Endothelial cell (in vitro differentiated cells): ENCODE results near the gene MAPKAP1. TPM values are rescaled to one million over a fixed set of nuclear protein-coding genes. Genes with fewer than 3 reads are reported as not detected.

Experiments used
- DNase-seq: peaks from one replicate; pipeline ENCODE4 v3.0.0; 2021; ENCODE audit warnings: low spot score
- H3K27ac Mint-ChIP-seq: one replicate; pipeline ENCODE4 v1.8.0; 2021; ENCODE audit warnings: mixed read lengths, inconsistent platforms; ENCODE audit not compliant: unreplicated experiment
- H3K27me3 Mint-ChIP-seq: one replicate; pipeline ENCODE4 v1.8.0; 2021; ENCODE audit warnings: mild to moderate bottlenecking, moderate library complexity, mixed read lengths, inconsistent platforms; ENCODE audit not compliant: unreplicated experiment
- H3K36me3 Mint-ChIP-seq: one replicate; pipeline ENCODE4 v1.8.0; 2021; ENCODE audit warnings: mild to moderate bottlenecking, low read depth, mixed read lengths, inconsistent platforms; ENCODE audit not compliant: unreplicated experiment
- H3K4me1 Mint-ChIP-seq: one replicate; pipeline ENCODE4 v1.8.0; 2021; ENCODE audit warnings: mild to moderate bottlenecking, mixed read lengths, inconsistent platforms; ENCODE audit not compliant: unreplicated experiment
- H3K4me3 Mint-ChIP-seq: one replicate; pipeline ENCODE4 v1.8.0; 2021; ENCODE audit warnings: mild to moderate bottlenecking, mixed read lengths, inconsistent platforms; ENCODE audit not compliant: unreplicated experiment
- H3K9me3 Mint-ChIP-seq: one replicate; pipeline ENCODE4 v1.8.0; 2021; ENCODE audit warnings: mixed read lengths, inconsistent platforms; ENCODE audit not compliant: unreplicated experiment
- long read RNA-seq: library from polyadenylated mRNA; unstranded; transcript quantifications from one replicate; pipeline ENCODE4 v2.0.0, GENCODE V29; 2020; ENCODE audit not compliant: unreplicated experiment
- total RNA-seq: library from RNA; stranded (reverse); fragmentation: NEBNext Ultra II Directional; extraction: Animal tissue kit (Norgen Biotek cat#: 25700); gene quantifications from one replicate; pipeline ENCODE4 v1.2.1, GENCODE V29; 2021; ENCODE audit not compliant: unreplicated experiment
- TF ChIP-seq, protein P1 (sequence below): fragments of 200-600 bp; sonication (generic); IDR thresholded peaks from one replicate; pipeline ENCODE4 v1.5.0; 2021; ENCODE audit warnings: antibody characterized with exemption; ENCODE audit not compliant: unreplicated experiment

Gene MAPKAP1
- 74.6 TPM for total RNA-seq
- long read RNA-seq, transcript MAPKAP1-201 (12 exons, 3,395 nt): major isoform, 13 of 37 reads
- long read RNA-seq, transcript MAPKAP1-202 (11 exons, 3,256 nt): minor isoform, 5 of 37 reads
- long read RNA-seq, partial matches to known transcripts: 5 of 37 reads
- long read RNA-seq, other reads (novel, unspliced or antisense): 9 of 37 reads

DNA sequence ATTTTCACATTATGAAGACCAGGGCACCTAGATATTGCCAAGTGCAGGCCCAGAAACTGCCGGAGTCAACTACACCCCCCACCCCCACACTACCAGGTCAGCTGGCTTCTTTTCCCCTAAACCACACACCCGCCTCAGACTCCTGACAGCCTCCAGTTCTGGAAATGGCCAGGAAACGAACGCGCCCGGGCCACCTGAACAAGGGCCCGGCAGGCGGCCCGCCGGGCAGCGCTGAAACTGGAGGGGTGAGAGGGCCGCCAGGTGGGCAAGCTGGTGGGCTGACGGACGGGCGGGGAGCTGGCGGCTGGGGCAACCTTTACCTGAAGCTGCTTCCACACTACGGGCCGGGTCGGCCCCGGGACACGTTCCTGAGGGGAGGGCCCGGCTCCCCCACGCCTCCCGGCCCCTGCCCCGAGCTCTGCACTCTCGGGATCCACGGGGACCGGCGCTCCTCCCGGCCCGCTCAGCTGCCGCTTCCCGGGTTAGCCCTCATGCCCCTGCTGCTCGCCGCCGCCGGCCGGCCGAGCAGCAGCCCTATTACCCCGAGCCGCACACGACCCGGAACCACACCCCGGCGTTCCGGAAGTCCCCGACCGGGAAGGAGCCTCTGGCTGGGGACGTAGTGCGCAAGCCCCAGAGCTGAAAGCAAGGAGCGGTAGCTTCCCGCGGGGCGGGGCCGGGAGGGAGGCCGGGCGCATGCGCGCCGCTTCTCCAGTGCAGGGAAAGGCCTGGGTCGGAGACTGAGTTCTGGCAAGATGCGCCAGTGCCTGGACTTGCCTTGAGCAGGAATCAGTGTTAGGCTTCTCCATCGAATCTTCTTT lies at the start of gene MAPKAP1:
TSS of gene MAPKAP1 (minus strand) at position 558 of the 821 bp plus-strand sequence. CDS start 34,634 bp downstream, outside the sequence.
- Mint-ChIP-seq H3K27me3 (peaks cover 6% of the 10 kb centered on the region), H3K9me3 (no peaks in the 10 kb centered on the region), H3K4me1 (peaks cover 9% of the 10 kb centered on the region), H3K4me3 (peak within 1 kb of the TSS; percentile 94), H3K36me3 (peaks cover 3% of the 10 kb centered on the region), H3K27ac (peak within 1 kb of the TSS; percentile 84)
- TF ChIP-seq, protein P1, sequence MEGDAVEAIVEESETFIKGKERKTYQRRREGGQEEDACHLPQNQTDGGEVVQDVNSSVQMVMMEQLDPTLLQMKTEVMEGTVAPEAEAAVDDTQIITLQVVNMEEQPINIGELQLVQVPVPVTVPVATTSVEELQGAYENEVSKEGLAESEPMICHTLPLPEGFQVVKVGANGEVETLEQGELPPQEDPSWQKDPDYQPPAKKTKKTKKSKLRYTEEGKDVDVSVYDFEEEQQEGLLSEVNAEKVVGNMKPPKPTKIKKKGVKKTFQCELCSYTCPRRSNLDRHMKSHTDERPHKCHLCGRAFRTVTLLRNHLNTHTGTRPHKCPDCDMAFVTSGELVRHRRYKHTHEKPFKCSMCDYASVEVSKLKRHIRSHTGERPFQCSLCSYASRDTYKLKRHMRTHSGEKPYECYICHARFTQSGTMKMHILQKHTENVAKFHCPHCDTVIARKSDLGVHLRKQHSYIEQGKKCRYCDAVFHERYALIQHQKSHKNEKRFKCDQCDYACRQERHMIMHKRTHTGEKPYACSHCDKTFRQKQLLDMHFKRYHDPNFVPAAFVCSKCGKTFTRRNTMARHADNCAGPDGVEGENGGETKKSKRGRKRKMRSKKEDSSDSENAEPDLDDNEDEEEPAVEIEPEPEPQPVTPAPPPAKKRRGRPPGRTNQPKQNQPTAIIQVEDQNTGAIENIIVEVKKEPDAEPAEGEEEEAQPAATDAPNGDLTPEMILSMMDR: no peak
- peak; percentile 96 for DNase-seq

GRCh38 chr9:125756518-125756917 lies 49.5 kb upstream of the MAPKAP1 start:
- Mint-ChIP-seq H3K27ac (no peak overlapping the region), H3K9me3 (no peaks in the 10 kb centered on the region), H3K27me3 (no peaks in the 10 kb centered on the region), H3K36me3 (no peaks in the 10 kb centered on the region), H3K4me3 (no peak overlapping the region), H3K4me1 (peaks cover 16% of the 10 kb centered on the region)
- DNase-seq: no peak
- TF ChIP-seq, protein P1: no peak

- TF ChIP-seq, protein P1: no peak
- Mint-ChIP-seq H3K36me3 (no peaks in the 10 kb centered on the region), H3K4me3 (no peak overlapping the region), H3K9me3 (no peaks in the 10 kb centered on the region), H3K27me3 (no peaks in the 10 kb centered on the region), H3K27ac (no peak overlapping the region), H3K4me1 (peaks cover 20% of the 10 kb centered on the region)
- DNase-seq: no peak
Measured at GRCh38 chr9:125755340-125755739, 48.3 kb upstream of the MAPKAP1 start.

DNA sequence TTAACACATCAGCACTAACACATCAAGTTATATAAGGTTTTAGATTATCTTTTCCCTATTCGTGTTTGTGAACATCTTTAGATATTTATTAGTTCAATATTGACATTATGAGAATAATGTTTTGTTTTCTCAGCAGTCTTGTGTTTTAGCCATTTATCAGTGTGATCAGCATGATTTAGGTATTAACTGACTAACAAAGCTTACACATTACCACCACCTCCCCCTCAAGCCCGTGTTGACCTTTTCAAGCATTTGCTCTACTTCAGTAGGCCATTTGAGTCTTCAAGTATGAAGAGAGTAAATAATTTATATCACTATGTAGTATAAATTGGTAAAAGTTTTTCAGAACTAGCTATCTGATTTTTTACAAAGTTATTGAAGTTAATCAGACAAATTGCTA lies 47.1 kb upstream of the MAPKAP1 start:
- DNase-seq: no peak
- H3K36me3 Mint-ChIP-seq: no peaks in the 10 kb centered on the region
- TF ChIP-seq, protein P1: no peak
- no peaks in the 10 kb centered on the region for H3K27me3 Mint-ChIP-seq
- peaks cover 14% of the 10 kb centered on the region for H3K4me1 Mint-ChIP-seq
- H3K27ac Mint-ChIP-seq: no peak overlapping the region
- H3K4me3 Mint-ChIP-seq: no peak overlapping the region
- H3K9me3 Mint-ChIP-seq: no peaks in the 10 kb centered on the region
